A549 treated with AZD9567 at 1 μM for 4 hours (cell line): ENCODE results near the gene POP7. TPM values are rescaled to one million over a fixed set of nuclear protein-coding genes. Genes with fewer than 3 reads are reported as not detected.

Experiments used
- total RNA-seq: library from RNA; stranded (reverse); fragments of 200-300 nt; extraction: Qiagen RNA extraction; gene quantifications from 5 replicates; pipeline ENCODE4 v1.2.3, GENCODE V29; 2022; ENCODE audit not compliant: insufficient read depth

Gene POP7
- total RNA-seq: 73.7 to 97.1 TPM (median 93.6 TPM) in 5 replicates

GRCh38 chr7:100705753-100706671 is at the start of gene POP7:
TSS of gene POP7 (plus strand) at chr7:100706121. CDS start at chr7:100706831, 710 bp downstream.

GRCh38 chr7:100673302-100673941 is 32.5 kb upstream of the POP7 start, which contains the start of gene GNB2:
TSS of gene GNB2 (plus strand) at chr7:100673740. CDS start at chr7:100676266, 2,526 bp downstream.

GRCh38 chr7:100694098-100694745 is 11.7 kb upstream of the POP7 start, which contains the start of gene GIGYF1:
TSS of gene GIGYF1 (minus strand) at chr7:100694250. CDS start at chr7:100688238, 6,012 bp downstream.

DNA sequence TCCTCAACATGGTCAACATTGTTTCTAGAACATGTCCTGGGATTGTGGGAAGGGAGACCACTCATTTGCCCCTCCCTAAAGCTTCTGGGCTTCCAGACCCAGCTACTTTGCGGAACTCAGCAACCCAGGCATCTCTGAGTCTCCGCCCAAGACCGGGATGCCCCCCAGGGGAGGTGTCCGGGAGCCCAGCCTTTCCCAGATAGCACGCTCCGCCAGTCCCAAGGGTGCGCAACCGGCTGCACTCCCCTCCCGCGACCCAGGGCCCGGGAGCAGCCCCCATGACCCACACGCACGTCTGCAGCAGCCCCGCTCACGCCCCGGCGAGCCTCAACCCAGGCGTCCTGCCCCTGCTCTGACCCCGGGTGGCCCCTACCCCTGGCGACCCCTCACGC is 14.4 kb downstream of the POP7 start, which contains the start of gene EPO:
Gene EPO (plus strand): TSS at position 190 of the 392 bp plus-strand sequence. CDS start 513 bp downstream, outside the sequence.

Other genes with a start within 250 kb of the POP7 start
- 0.71 to 1.2 TPM (median 0.93 TPM) in 4 of 5 replicates, not detected in the other for gene SPACDR, start 241.9 kb upstream of the POP7 start, total RNA-seq
- 42.3 to 56.2 TPM (median 51.1 TPM) in 5 replicates for gene TSC22D4, start 226.9 kb upstream of the POP7 start, total RNA-seq
- gene NYAP1, start 222.2 kb upstream of the POP7 start, total RNA-seq: 2.1 to 5.0 TPM (median 4.3 TPM) in 5 replicates
- 25.0 to 40.8 TPM (median 33.2 TPM) in 5 replicates for gene AGFG2, start 166.9 kb upstream of the POP7 start, total RNA-seq
- gene SAP25, start 132.2 kb upstream of the POP7 start, total RNA-seq: 0.49 to 1.4 TPM (median 0.65 TPM) in 4 of 5 replicates, not detected in the other
- 17.9 to 21.8 TPM (median 21.5 TPM) in 5 replicates for gene LRCH4, start 120.0 kb upstream of the POP7 start, total RNA-seq
- gene FBXO24, start 119.8 kb upstream of the POP7 start, total RNA-seq: 0.07 to 0.31 TPM (median 0.19 TPM) in 4 of 5 replicates, not detected in the other
- 4.6 to 9.7 TPM (median 8.6 TPM) in 5 replicates for gene PCOLCE, start 103.8 kb upstream of the POP7 start, total RNA-seq
- 14.6 to 21.1 TPM (median 20.3 TPM) in 5 replicates for gene MOSPD3, start 93.6 kb upstream of the POP7 start, total RNA-seq
- gene TFR2, start 64.6 kb upstream of the POP7 start, total RNA-seq: 1.7 to 2.5 TPM (median 2.4 TPM) in 5 replicates
- gene ACTL6B, start 49.7 kb upstream of the POP7 start, total RNA-seq: not detected in 5 replicates
- gene GNB2, start 32.4 kb upstream of the POP7 start, total RNA-seq: 187 to 267 TPM (median 253 TPM) in 5 replicates
- 12.9 to 23.2 TPM (median 21.9 TPM) in 5 replicates for gene GIGYF1, start 11.9 kb upstream of the POP7 start, total RNA-seq
- 0.08 TPM in 1 of 5 replicates, not detected in the others for gene EPO, start 14.3 kb downstream of the POP7 start, total RNA-seq
- not detected in 5 replicates for gene ZAN, start 27.5 kb downstream of the POP7 start, total RNA-seq
- 32.6 to 42.7 TPM (median 40.1 TPM) in 5 replicates for gene EPHB4, start 121.4 kb downstream of the POP7 start, total RNA-seq
- 16.4 to 21.0 TPM (median 17.5 TPM) in 5 replicates for gene SLC12A9, start 146.6 kb downstream of the POP7 start, total RNA-seq
- gene TRIP6, start 161.3 kb downstream of the POP7 start, total RNA-seq: 28.4 to 52.3 TPM (median 45.8 TPM) in 5 replicates
- gene SRRT, start 169.0 kb downstream of the POP7 start, total RNA-seq: 104 to 140 TPM (median 138 TPM) in 5 replicates
- gene UFSP1, start 183.6 kb downstream of the POP7 start, total RNA-seq: 2.3 to 7.7 TPM (median 6.0 TPM) in 5 replicates
- gene ACHE, start 189.8 kb downstream of the POP7 start, total RNA-seq: 2.0 to 3.5 TPM (median 2.4 TPM) in 5 replicates
- 13.5 to 18.9 TPM (median 18.3 TPM) in 5 replicates for gene MUC3A, start 243.4 kb downstream of the POP7 start, total RNA-seq